Upper lobe of left lung (tissue), 4 donors: ENCODE measurements around the gene NUDT16.

ENCODE experiments used
- EP300 ChIP-seq, 4 donors: sonication (generic); formaldehyde crosslinking; IDR thresholded peaks; one replicate each; pipeline ENCODE4 v1.5.1; 2017; ENCODE audit warnings: antibody characterized with exemption in 4 of 4, control low read depth in 2 of 4
- POLR2A ChIP-seq, 4 donors: fragments of 450-650 bp; IDR thresholded peaks; one replicate each; pipeline ENCODE4 v1.5.1; 2016 to 2017; ENCODE audit warnings: antibody characterized with exemption in 4 of 4, mild to moderate bottlenecking in 2 of 4
- TF ChIP-seq, protein P1 (sequence below), 6 experiments: fragments of 450-650 bp in 4 of 6; fragments of 200-600 bp in 2 of 6; sonication (generic) in 2 of 6; IDR thresholded peaks; one replicate each; pipeline ENCODE4 v1.5.1; 2016 to 2019; ENCODE audit warnings: antibody characterized with exemption in 6 of 6

DNA sequence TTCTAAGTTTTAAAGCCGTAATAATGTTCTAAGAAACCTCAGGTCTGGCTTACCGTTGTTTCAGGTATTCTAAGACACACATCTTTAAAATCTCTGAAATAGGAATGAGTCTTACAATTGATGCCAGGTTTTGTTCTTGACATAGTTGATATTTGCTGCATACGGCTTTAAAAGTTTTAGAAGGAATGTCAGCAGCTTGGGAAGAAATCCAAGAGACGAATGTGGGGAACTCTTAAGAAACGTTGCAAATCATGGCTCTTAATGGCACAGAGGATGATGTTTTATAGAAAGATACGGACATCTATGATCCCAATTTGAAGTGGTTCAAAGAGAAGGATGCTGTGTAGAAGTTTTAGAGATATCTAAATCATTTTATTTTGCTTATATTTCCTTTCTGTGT lies 11.5 kb downstream of the NUDT16 start:
- TF ChIP-seq POLR2A (IDR thresholded peaks at IDR 0.05): no peak
- TF ChIP-seq, protein P1, sequence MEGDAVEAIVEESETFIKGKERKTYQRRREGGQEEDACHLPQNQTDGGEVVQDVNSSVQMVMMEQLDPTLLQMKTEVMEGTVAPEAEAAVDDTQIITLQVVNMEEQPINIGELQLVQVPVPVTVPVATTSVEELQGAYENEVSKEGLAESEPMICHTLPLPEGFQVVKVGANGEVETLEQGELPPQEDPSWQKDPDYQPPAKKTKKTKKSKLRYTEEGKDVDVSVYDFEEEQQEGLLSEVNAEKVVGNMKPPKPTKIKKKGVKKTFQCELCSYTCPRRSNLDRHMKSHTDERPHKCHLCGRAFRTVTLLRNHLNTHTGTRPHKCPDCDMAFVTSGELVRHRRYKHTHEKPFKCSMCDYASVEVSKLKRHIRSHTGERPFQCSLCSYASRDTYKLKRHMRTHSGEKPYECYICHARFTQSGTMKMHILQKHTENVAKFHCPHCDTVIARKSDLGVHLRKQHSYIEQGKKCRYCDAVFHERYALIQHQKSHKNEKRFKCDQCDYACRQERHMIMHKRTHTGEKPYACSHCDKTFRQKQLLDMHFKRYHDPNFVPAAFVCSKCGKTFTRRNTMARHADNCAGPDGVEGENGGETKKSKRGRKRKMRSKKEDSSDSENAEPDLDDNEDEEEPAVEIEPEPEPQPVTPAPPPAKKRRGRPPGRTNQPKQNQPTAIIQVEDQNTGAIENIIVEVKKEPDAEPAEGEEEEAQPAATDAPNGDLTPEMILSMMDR (IDR thresholded peaks at IDR 0.05): no peak
- TF ChIP-seq EP300 (IDR thresholded peaks at IDR 0.05): no peak
